ENCODE data around the gene SNX5. TPM values are rescaled to one million over a fixed set of nuclear protein-coding genes. Genes with fewer than 3 reads are reported as not detected.
A peak's percentile ranks its signal among the peaks of the same experiment; 100 is the strongest.

SNX5 gene
- total and polyA plus RNA-seq, 2 of the 8 experiments (the other 6 are each of a cell fraction or from before 2014, with no cell fraction given), result 155 to 194 TPM

- Histone ChIP-seq H2BK12ac (ENCODE audit: low read depth, low read length) (no peak overlapping the region; the same call in 1 of the 2 replicates), H2BK5ac (ENCODE audit: low read depth, low read length) (no peak overlapping the region), H2BK120ac (replicated peaks; ENCODE audit: low read depth, low read length) (no peak overlapping the region), H2BK15ac (ENCODE audit: low read length) (no peak overlapping the region), H3K14ac (ENCODE audit: insufficient read length) (no peak overlapping the region), H3K18ac (ENCODE audit: extremely low read depth, low read length) (no peak overlapping the region), H3K56ac (replicated peaks; ENCODE audit: insufficient read length, low read depth, low read length) (no peak overlapping the region), H3K27ac (ENCODE audit: low read depth, low read length) (peak overlapping the region; percentile 100), H3K27me3 (replicated peaks in 1 of 4; ENCODE audit: control insufficient read depth in 3 of 4, extremely low read depth in 1 of 4, insufficient read depth in 3 of 4, low read length in 3 of 4) (no peaks in the 10 kb centered on the region), H3K23me2 (ENCODE audit: low read depth, low read length) (peaks cover 14% of the 10 kb centered on the region), H2AFZ (ENCODE audit: low read length) (no peak overlapping the region), H3K9me3 (ENCODE audit: insufficient read depth in 2 of 2, low read depth in 1 of 2, low read length in 1 of 2) (no peaks in the 10 kb centered on the region), H2AK5ac (ENCODE audit: low read depth, low read length) (0 out of 2 replicates have a peak overlapping the region, but pooled peaks have one; percentile 14), H3K4me1 (replicated peaks in 1 of 4; ENCODE audit: control insufficient read depth in 3 of 4, insufficient read depth in 4 of 4, low read length in 3 of 4) (peaks cover 4 to 12% (median 7%) of the 10 kb centered on the region in 4 experiments; a peak in 5 of 7 replicates), H3K36me3 (ENCODE audit: control insufficient read depth in 2 of 4, insufficient read depth in 4 of 4, low read length in 3 of 4) (peaks cover 0 to 42% (median 0%) of the 10 kb centered on the region in 4 experiments; a peak in 2 of 8 replicates), H4K8ac (ENCODE audit: extremely low read depth, insufficient read depth, low read length) (no peak overlapping the region), H3K4ac (replicated peaks; ENCODE audit: insufficient read length, low read depth, low read length) (no peak overlapping the region), H3K79me1 (ENCODE audit: low read depth, low read length) (0 out of 2 replicates have a peak, but pooled peaks cover 3% of the 10 kb centered on the region), H4K5ac (ENCODE audit: insufficient read length, low read depth, low read length) (peak overlapping the region; percentile 37), H3K9ac (replicated peaks in 1 of 4; ENCODE audit: extremely low read depth in 1 of 4, low read depth in 3 of 4, low read length in 3 of 4) (peak overlapping the region; percentile 84 to 100 (median 99)), H3K4me2 (ENCODE audit: insufficient read depth in 1 of 2, low read depth in 2 of 2, low read length in 2 of 2) (peak overlapping the region; percentile 87 to 98), H2BK20ac (ENCODE audit: low read length) (no peak overlapping the region), H4K20me1 (replicated peaks in 1 of 2; ENCODE audit: control insufficient read depth in 1 of 2, insufficient read depth in 2 of 2, low read length in 2 of 2) (peaks cover 17 to 22% of the 10 kb centered on the region in 2 experiments), H4K91ac (replicated peaks; ENCODE audit: insufficient read length, low read length) (no peak overlapping the region), H3K23ac (ENCODE audit: insufficient read length) (no peak overlapping the region), H3K4me3 (ENCODE audit: extremely low read depth in 1 of 4, insufficient read depth in 2 of 4, low read depth in 3 of 4, low read length in 4 of 4) (peak overlapping the region; percentile 77 to 99 (median 91)), H3K79me2 (ENCODE audit: control insufficient read depth in 1 of 2, insufficient read depth in 2 of 2, low read length in 2 of 2) (peaks cover 62 to 97% of the 10 kb centered on the region in 2 experiments)
- WGBS, 2 experiments (ENCODE audit: extremely low coverage in 1 of 2, insufficient coverage in 1 of 2, insufficient read length in 1 of 2, insufficient replicate concordance in 2 of 2, low coverage in 1 of 2, low lambda C conversion rate in 2 of 2, missing lambda C conversion rate in 1 of 2), result 21% methylated on average over 9 of the region's 9 CpGs; no CpG with 5 or more reads in 1 of the 2 experiments
- DNase-seq (ENCODE audit: low read depth in 1 of 2, low spot score in 2 of 2) (no peak), FAIRE-seq (no peak)
- CTCF ChIA-PET (ENCODE audit: partially characterized antibody), result interaction anchor here (0.9 to 1.7 kb wide), 3 partner anchors 11 to 25 kb away, joined by 4 to 5 read pairs (median 4); no protein-coding TSS in a partner anchor
- POLR2A ChIA-PET (ENCODE audit: partially characterized antibody), result interaction anchor here (1.1 to 20.7 kb wide), 13 partner anchors 13 to 400 kb away, joined by 3 to 424 read pairs (median 5); partner anchors contain the start of genes DSTN, OVOL2, RRBP1 and ZNF133
These were observed 1.4 kb upstream of the SNX5 start for GRCh38 chr20:17969884-17970409.
